H1 (cell line): ENCODE results near the gene ULBP1. TPM values are rescaled to one million over a fixed set of nuclear protein-coding genes. Genes with fewer than 3 reads are reported as not detected.

Source experiments
- CTCF ChIA-PET: fragments of 300-600 bp; sonication (Branson Sonifier 250); formaldehyde crosslinking; loops from one replicate; lab custom pipeline; 2021; ENCODE audit not compliant: partially characterized antibody; lab: Charles Lee
- POLR2A ChIA-PET: fragments of 300-600 bp; sonication (Branson Sonifier 250); formaldehyde crosslinking; loops from one replicate; lab custom pipeline; 2021; ENCODE audit warnings: inconsistent platforms; ENCODE audit not compliant: partially characterized antibody; lab: Charles Lee
- DNase-seq, 2 experiments: peaks; one replicate each; pipeline versions ENCODE4 v3.0.0 to v3.0.0-alpha.2; 2010 to 2022; ENCODE audit warnings: low spot score in 2 of 2, low read depth in 1 of 2, mixed read lengths in 1 of 2
- FAIRE-seq: peaks from 2 replicates; lab custom pipeline; 2011; peaks lifted over from hg19 to GRCh38; lab: Jason Lieb, UNC
- H2AFZ ChIP-seq: 2 replicates; pipeline ENCODE4 v1.8.1; 2012; ENCODE audit warnings: low read length, inconsistent platforms
- H2AK5ac ChIP-seq: 2 replicates; pipeline ENCODE4 v1.6.1; 2013; ENCODE audit warnings: low read depth, low read length
- H2BK120ac ChIP-seq: replicated peaks from 2 replicates; pipeline ENCODE3; 2013; ENCODE audit warnings: low read depth, low read length, inconsistent platforms
- H2BK12ac ChIP-seq: 2 replicates; pipeline ENCODE4 v1.6.1; 2013; ENCODE audit warnings: low read depth, low read length
- H2BK15ac ChIP-seq: 2 replicates; pipeline ENCODE4 v1.6.1; 2013; ENCODE audit warnings: low read length
- H2BK20ac ChIP-seq: 2 replicates; pipeline ENCODE4 v1.6.1; 2013; ENCODE audit warnings: low read length
- H2BK5ac ChIP-seq: 2 replicates; pipeline ENCODE4 v1.6.1; 2013; ENCODE audit warnings: low read depth, low read length
- H3K14ac ChIP-seq: 2 replicates; pipeline ENCODE4 v1.6.1; 2013; ENCODE audit warnings: inconsistent platforms; ENCODE audit not compliant: insufficient read length
- H3K18ac ChIP-seq: 2 replicates; pipeline ENCODE4 v1.6.1; 2013; ENCODE audit warnings: low read length; ENCODE audit errors: extremely low read depth
- H3K23ac ChIP-seq: 2 replicates; pipeline ENCODE4 v1.6.1; 2013; ENCODE audit warnings: inconsistent platforms; ENCODE audit not compliant: insufficient read length
- H3K23me2 ChIP-seq: 2 replicates; pipeline ENCODE4 v1.6.1; 2013; ENCODE audit warnings: low read depth, low read length
- H3K27ac ChIP-seq: 2 replicates; pipeline ENCODE4 v1.6.1; 2011; ENCODE audit warnings: low read depth, low read length, inconsistent platforms
- H3K27me3 ChIP-seq, 4 experiments: replicated peaks in 1 of 4; 1 replicate in 1 of 4; 2 replicates in 3 of 4; pipeline versions ENCODE4 v1.6.1 to v1.8.1; 2011 to 2013; ENCODE audit warnings: low read length in 3 of 4, mild to moderate bottlenecking in 3 of 4, inconsistent platforms in 2 of 4, mixed read lengths in 2 of 4, moderate library complexity in 1 of 4; ENCODE audit not compliant: control insufficient read depth in 3 of 4, insufficient read depth in 3 of 4; ENCODE audit errors: extremely low read depth in 1 of 4
- H3K36me3 ChIP-seq, 4 experiments: 2 replicates each; pipeline versions ENCODE4 v1.6.1 to v1.8.1; 2011 to 2013; ENCODE audit warnings: mild to moderate bottlenecking in 4 of 4, low read length in 3 of 4, moderate library complexity in 2 of 4, control low read depth in 1 of 4, inconsistent platforms in 1 of 4; ENCODE audit not compliant: insufficient read depth in 4 of 4, control insufficient read depth in 2 of 4
- H3K4ac ChIP-seq: replicated peaks from 2 replicates; pipeline ENCODE3; 2013; ENCODE audit warnings: low read length, low read depth, mixed read lengths, inconsistent platforms; ENCODE audit not compliant: insufficient read length
- H3K4me1 ChIP-seq, 4 experiments: replicated peaks in 1 of 4; 1 replicate in 1 of 4; 2 replicates in 3 of 4; pipeline versions ENCODE4 v1.6.1 to v1.8.1; 2011 to 2013; ENCODE audit warnings: low read length in 3 of 4, inconsistent platforms in 2 of 4, mixed read lengths in 1 of 4; ENCODE audit not compliant: insufficient read depth in 4 of 4, control insufficient read depth in 3 of 4
- H3K4me2 ChIP-seq, 2 experiments: 2 replicates each; pipeline versions ENCODE4 v1.6.1 to v1.8.1; 2011 to 2013; ENCODE audit warnings: low read depth in 2 of 2, low read length in 2 of 2, control low read depth in 1 of 2, inconsistent platforms in 1 of 2, mild to moderate bottlenecking in 1 of 2; ENCODE audit not compliant: insufficient read depth in 1 of 2
- H3K4me3 ChIP-seq, 4 experiments: fragments of 200-600, 300-600 bp in 1 of 4; sonication (generic), shearing (Covaris generic), sonication (Bioruptor Twin) in 1 of 4; 2 replicates each; pipeline versions ENCODE4 v1.5.1 to v1.8.1; 2011 to 2016; ENCODE audit warnings: low read length in 4 of 4, low read depth in 3 of 4, control low read depth in 2 of 4, inconsistent platforms in 2 of 4, mild to moderate bottlenecking in 2 of 4, mixed read lengths in 1 of 4, moderate library complexity in 1 of 4; ENCODE audit not compliant: insufficient read depth in 2 of 4; ENCODE audit errors: extremely low read depth in 1 of 4
- H3K56ac ChIP-seq: replicated peaks from 2 replicates; pipeline ENCODE3; 2013; ENCODE audit warnings: low read depth, mild to moderate bottlenecking, mixed read lengths, low read length, inconsistent platforms; ENCODE audit not compliant: insufficient read length
- H3K79me1 ChIP-seq: 2 replicates; pipeline ENCODE4 v1.6.1; 2013; ENCODE audit warnings: low read depth, low read length, control low read depth
- H3K79me2 ChIP-seq, 2 experiments: 2 replicates each; pipeline versions ENCODE4 v1.6.1 to v1.8.1; 2012 to 2013; ENCODE audit warnings: low read length in 2 of 2, mild to moderate bottlenecking in 2 of 2, inconsistent platforms in 1 of 2; ENCODE audit not compliant: insufficient read depth in 2 of 2, control insufficient read depth in 1 of 2
- H3K9ac ChIP-seq, 4 experiments: replicated peaks in 1 of 4; 1 replicate in 1 of 4; 2 replicates in 3 of 4; pipeline versions ENCODE4 v1.6.1 to v1.8.1; 2011 to 2013; ENCODE audit warnings: low read depth in 3 of 4, low read length in 3 of 4, control low read depth in 2 of 4, mild to moderate bottlenecking in 2 of 4, moderate library complexity in 2 of 4, inconsistent platforms in 1 of 4; ENCODE audit errors: extremely low read depth in 1 of 4
- H3K9me3 ChIP-seq, 2 experiments: 2 replicates each; pipeline versions ENCODE4 v1.6.1 to v1.8.1; 2012 to 2013; ENCODE audit warnings: mild to moderate bottlenecking in 2 of 2, moderate library complexity in 2 of 2, control low read depth in 1 of 2, inconsistent platforms in 1 of 2, low read depth in 1 of 2, low read length in 1 of 2, mixed read lengths in 1 of 2; ENCODE audit not compliant: insufficient read depth in 2 of 2
- H4K20me1 ChIP-seq, 2 experiments: replicated peaks in 1 of 2; 2 replicates each; pipeline versions ENCODE3 to v1.8.1; 2011 to 2013; ENCODE audit warnings: inconsistent platforms in 2 of 2, low read length in 2 of 2, mild to moderate bottlenecking in 1 of 2; ENCODE audit not compliant: insufficient read depth in 2 of 2, control insufficient read depth in 1 of 2
- H4K5ac ChIP-seq: 2 replicates; pipeline ENCODE4 v1.6.1; 2013; ENCODE audit warnings: low read length, low read depth, mixed read lengths, inconsistent platforms; ENCODE audit not compliant: insufficient read length
- H4K8ac ChIP-seq: 2 replicates; pipeline ENCODE4 v1.8.0; 2013; ENCODE audit warnings: mild to moderate bottlenecking, moderate library complexity, low read length, inconsistent platforms; ENCODE audit not compliant: insufficient read depth; ENCODE audit errors: extremely low read depth
- H4K91ac ChIP-seq: replicated peaks from 2 replicates; pipeline ENCODE3; 2013; ENCODE audit warnings: low read length, mixed read lengths, inconsistent platforms; ENCODE audit not compliant: insufficient read length
- BCL11A ChIP-seq, 2 experiments: IDR thresholded peaks; one replicate each; pipeline ENCODE4 v1.6.1; 2011; ENCODE audit warnings: low read depth in 2 of 2, low read length in 2 of 2, mild to moderate bottlenecking in 2 of 2
- BRCA1 ChIP-seq: IDR thresholded peaks from 2 replicates; pipeline ENCODE4 v1.6.1; 2012; ENCODE audit warnings: low read depth, low read length, improper control_type of control experiment
- CBX8 ChIP-seq: fragments of 300-800, 300-1000 bp; sonication (generic); IDR thresholded peaks from 2 replicates; pipeline ENCODE4 v1.7.1; 2016; ENCODE audit warnings: low read depth, low read length, borderline replicate concordance
- CHD1 ChIP-seq: IDR thresholded peaks from 2 replicates; pipeline ENCODE4 v1.6.1; 2012; ENCODE audit warnings: low read depth, low read length, improper control_type of control experiment
- E2F6 ChIP-seq: IDR thresholded peaks from 2 replicates; pipeline ENCODE4 v1.6.1; 2012; ENCODE audit warnings: inconsistent platforms
- EP300 ChIP-seq, 2 experiments: IDR thresholded peaks; 1 replicate in 1 of 2; 2 replicates in 1 of 2; pipeline ENCODE4 v1.6.1; 2011 to 2012; ENCODE audit warnings: low read depth in 2 of 2, low read length in 2 of 2, mild to moderate bottlenecking in 2 of 2, borderline replicate concordance in 1 of 2, inconsistent platforms in 1 of 2, moderate library complexity in 1 of 2
- KDM1A ChIP-seq: fragments of 200-600, 300-600 bp; sonication (generic); IDR thresholded peaks from 2 replicates; pipeline ENCODE4 v1.7.1; 2016; ENCODE audit warnings: mild to moderate bottlenecking, low read length, borderline replicate concordance
- POLR2A ChIP-seq, 2 experiments: IDR thresholded peaks; 1 replicate in 1 of 2; 2 replicates in 1 of 2; pipeline ENCODE4 v1.6.1; 2011; ENCODE audit warnings: low read depth in 2 of 2, low read length in 2 of 2, mild to moderate bottlenecking in 2 of 2; ENCODE audit errors: control extremely low read depth in 1 of 2
- RBBP5 ChIP-seq: IDR thresholded peaks from 2 replicates; pipeline ENCODE4 v1.7.1; 2012; ENCODE audit warnings: low read depth, mild to moderate bottlenecking, inconsistent platforms, low read length, moderate library complexity, borderline replicate concordance
- TBP ChIP-seq: IDR thresholded peaks from 2 replicates; pipeline ENCODE4 v1.6.1; 2011; ENCODE audit warnings: low read depth, low read length, improper control_type of control experiment
- USF2 ChIP-seq: IDR thresholded peaks from 2 replicates; pipeline ENCODE4 v1.6.1; 2011; ENCODE audit warnings: low read length, improper control_type of control experiment
- WGBS, 2 experiments: shearing (Covaris generic) in 1 of 2; methylation state at CpG; one replicate each; pipeline versions ENCODE4 v1.1.6 to v1.1.7; 2013 to 2015; ENCODE audit warnings: low lambda C conversion rate in 2 of 2, mixed read lengths in 2 of 2, inconsistent platforms in 1 of 2, low coverage in 1 of 2, missing lambda C conversion rate in 1 of 2; ENCODE audit not compliant: insufficient replicate concordance in 2 of 2, insufficient coverage in 1 of 2, insufficient read length in 1 of 2; ENCODE audit errors: extremely low coverage in 1 of 2, missing lambda C conversion rate in 1 of 2; 5-methylcytosine and 5-hydroxymethylcytosine counted together
- polyA plus RNA-seq, 7 experiments: library from polyadenylated mRNA; depleted of rRNA in 3 of 7; stranded (reverse) in 5 of 7; unstranded in 2 of 7; fragments of >200 nt in 5 of 7; fragments of 200-250 nt in 2 of 7; gene quantifications; 1 replicate in 5 of 7; 2 replicates in 1 of 7; 4 replicates in 1 of 7; pipeline versions ENCODE4 v1.2.1 to v1.2.3, GENCODE V29; 2011 to 2013; ENCODE audit warnings: missing spikeins in 2 of 7, mixed read lengths in 2 of 7
- total RNA-seq: library from RNA; stranded (reverse); fragmentation: NEBNext Ultra II Directional; extraction: Animal tissue kit (Norgen Biotek cat#: 25700); gene quantifications from 2 replicates; pipeline ENCODE4 v1.2.1, GENCODE V29; 2021

Gene ULBP1
- total and polyA plus RNA-seq, 2 of the 8 experiments (the other 6 are each of a cell fraction or from before 2014, with no cell fraction given) = 0.32 to 0.60 TPM

- peaks cover 7% of the 10 kb centered on the region; the same call in 1 of the 2 replicates for H3K23me2 ChIP-seq
- H3K27me3 ChIP-seq = peaks cover 45 to 62% (median 56%) of the 10 kb centered on the region in 4 experiments
- POLR2A ChIA-PET = no interaction called here
- H2BK20ac ChIP-seq = no peak overlapping the region
- no peak overlapping the region for H4K91ac ChIP-seq
- no peaks in the 10 kb centered on the region for H3K79me2 ChIP-seq
- no peak overlapping the region for H2BK15ac ChIP-seq
- peaks cover 2 to 9% of the 10 kb centered on the region in 2 experiments for H4K20me1 ChIP-seq
- H3K56ac ChIP-seq = no peak overlapping the region
- peaks cover 0 to 6% (median 3%) of the 10 kb centered on the region in 4 experiments; a peak in 5 of 7 replicates for H3K4me1 ChIP-seq
- no peak overlapping the region for H3K4me3 ChIP-seq
- no peak overlapping the region for H3K4ac ChIP-seq
- H3K23ac ChIP-seq = no peak overlapping the region
- no peak for TF ChIP-seq RBBP5
- no peak for TF ChIP-seq BRCA1
- TF ChIP-seq TBP = no peak
- TF ChIP-seq POLR2A (IDR thresholded peaks at IDR 0.05; ENCODE audit: control extremely low read depth in 1 of 2, low read depth in 2 of 2, low read length in 2 of 2) = no peak
- TF ChIP-seq E2F6 = no peak
- TF ChIP-seq KDM1A = no peak
- TF ChIP-seq BCL11A (IDR thresholded peaks at IDR 0.05; ENCODE audit: low read depth in 2 of 2, low read length in 2 of 2) = no peak
- no peak for TF ChIP-seq EP300 (IDR thresholded peaks at IDR 0.05; ENCODE audit: borderline replicate concordance in 1 of 2, low read depth in 2 of 2, low read length in 2 of 2)
- no peak for TF ChIP-seq USF2
- TF ChIP-seq CBX8 = no peak
- TF ChIP-seq CHD1 = no peak
- TF ChIP-seq, all 59 proteins: peak for 0
- CTCF ChIA-PET = interaction anchor here (0.5 to 2.5 kb wide), 11 partner anchors 23 to 510 kb away, joined by 3 to 12 read pairs (median 3); no protein-coding TSS in a partner anchor
- H3K14ac ChIP-seq = no peak overlapping the region
- no peaks in the 10 kb centered on the region for H3K9me3 ChIP-seq
- H3K36me3 ChIP-seq = peaks cover 0 to 4% (median 0%) of the 10 kb centered on the region in 4 experiments; a peak in 1 of 8 replicates
- WGBS, 2 experiments = 75% methylated on average over 4 of the region's 4 CpGs; no CpG with 5 or more reads in 1 of the 2 experiments
- DNase-seq = no peak
- H2BK12ac ChIP-seq = no peak overlapping the region
- FAIRE-seq = no peak
- no peak overlapping the region for H2BK5ac ChIP-seq
- no peak overlapping the region for H2BK120ac ChIP-seq
- no peak overlapping the region for H3K9ac ChIP-seq
- no peak overlapping the region for H3K27ac ChIP-seq
- H2AFZ ChIP-seq = no peak overlapping the region
- no peak overlapping the region for H2AK5ac ChIP-seq
- no peak overlapping the region for H4K5ac ChIP-seq
- no peaks in the 10 kb centered on the region for H3K79me1 ChIP-seq
- H4K8ac ChIP-seq = no peak overlapping the region
- no peak overlapping the region for H3K18ac ChIP-seq
- no peak overlapping the region for H3K4me2 ChIP-seq
These were observed 28.5 kb upstream of the ULBP1 start for GRCh38 chr6:149935246-149935645.
